Adipose tissue (tissue), 3 donors: ENCODE data around the gene SORCS2. TPM values are rescaled to one million over a fixed set of nuclear protein-coding genes. Genes with fewer than 3 reads are reported as not detected.

Source experiments
- polyA plus RNA-seq, 3 donors: library from polyadenylated mRNA; stranded (reverse); fragments of 200-250 nt; gene quantifications; one replicate each; pipeline ENCODE4 v1.2.3, GENCODE V29; 2013
- donor health status: healthy with polysubstance abuse.
- donor health status: Bipolar disorder and iron deficiency.
- donor health status: healthy.

SORCS2 gene
- polyA plus RNA-seq, 3 donors = 0.22 to 2.2 (median 0.83) TPM

Other genes with a start within 250 kb of the SORCS2 start
- gene TADA2B, start 149.2 kb upstream of the SORCS2 start, polyA plus RNA-seq = 10 to 100 TPM; 11.2 to 17.6 (median 12.4) TPM
- 10 to 100 TPM; 18.2 to 53.8 (median 21.6) TPM for gene GRPEL1, start 124.5 kb upstream of the SORCS2 start, polyA plus RNA-seq
- gene PSAPL1, start 242.4 kb downstream of the SORCS2 start, polyA plus RNA-seq = 1 to 10 TPM in 1 of 3 donors, under 1 TPM in 1, not detected in 1; 0.22 to 2.1 TPM